Germinal center (tissue), 1 donor: ENCODE measurements around the gene TPM4.
"Not testable (repeated sequence)": the region's sequence is repeated elsewhere in the genome, so short reads cannot be mapped to it uniquely, and the experiment has no call there.

Experiments
- DNase-seq: peaks from one replicate; pipeline ENCODE4 v3.0.0; 2012; ENCODE audit warnings: mixed read lengths, low spot score

TPM4 gene

DNA sequence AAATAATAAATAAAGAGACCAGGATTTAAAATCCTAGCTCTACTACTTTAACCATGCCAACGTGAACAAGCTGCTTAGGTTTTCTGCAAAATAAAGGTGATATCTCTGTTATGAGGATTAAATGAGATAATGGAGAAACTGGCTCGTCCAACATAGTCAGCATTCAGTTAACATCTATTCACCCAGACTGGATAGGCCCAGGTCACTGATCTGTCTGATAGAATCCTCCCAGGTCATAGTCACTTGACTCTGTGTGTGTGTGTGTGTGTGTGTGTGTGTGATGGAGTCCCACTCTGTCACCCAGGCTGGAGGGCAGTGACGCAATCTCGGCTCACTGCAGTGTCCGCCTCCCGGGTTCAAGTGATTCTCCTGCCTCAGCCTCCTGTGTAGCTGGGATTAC is 22.5 kb downstream of the TPM4 start:
- DNase-seq, result no peak

DNA sequence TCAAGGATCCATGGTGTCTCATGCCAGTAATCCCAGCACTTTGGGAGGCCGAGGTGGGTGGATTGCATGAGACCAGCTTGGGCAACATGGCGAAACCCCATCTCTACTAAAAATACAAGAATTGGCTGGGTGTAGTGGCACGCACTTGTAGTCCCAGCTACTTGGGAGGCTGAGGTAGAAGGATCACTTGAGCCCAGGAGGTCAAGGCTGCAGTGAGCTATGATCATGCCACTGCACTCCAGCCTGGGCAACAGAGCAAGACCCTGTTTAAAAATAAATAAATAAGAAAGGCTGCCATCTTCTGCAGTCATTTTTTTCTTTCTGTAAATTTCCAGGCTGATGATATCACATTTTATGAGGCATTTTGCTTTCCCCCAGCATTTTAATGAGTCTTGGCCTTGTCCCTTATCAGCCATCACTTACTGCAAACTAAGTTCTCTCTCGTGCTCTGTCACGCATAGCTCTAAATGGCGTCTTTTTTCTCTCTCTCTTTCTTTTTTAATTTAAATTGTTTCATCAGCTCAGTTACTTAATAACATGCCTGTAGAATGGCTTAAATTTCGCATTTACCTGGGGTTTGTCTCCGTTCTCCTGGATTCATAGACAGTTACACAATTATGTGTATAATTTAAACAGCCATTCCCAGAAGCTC is 23.1 kb downstream of the TPM4 start:
- DNase-seq, result not testable (repeated sequence)

DNA sequence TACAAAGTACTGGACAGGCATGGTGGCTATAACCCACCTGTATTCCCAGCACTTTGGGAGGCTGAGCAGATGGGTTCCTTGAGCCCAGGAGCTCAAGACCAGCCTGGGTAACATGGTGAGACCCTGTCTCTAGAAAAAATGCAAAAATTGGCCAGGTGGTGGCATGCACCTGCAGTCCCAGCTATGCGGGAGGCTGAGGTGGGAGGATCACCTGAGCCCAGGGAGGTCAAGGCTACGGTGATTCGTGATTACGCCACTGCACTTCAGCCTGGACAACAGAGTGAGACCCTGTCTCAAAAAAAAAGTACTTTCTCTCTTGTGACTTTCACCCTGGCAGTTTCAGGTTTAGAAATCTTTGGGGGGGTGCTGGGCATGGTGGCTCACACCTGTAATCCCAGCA is 24.2 kb downstream of the TPM4 start:
- no peak for DNase-seq

- DNase-seq, result peak; percentile 39
Measured at GRCh38 chr19:16104722-16105121, 28.4 kb downstream of the TPM4 start.

GRCh38 chr19:16106121-16106520 is 29.8 kb downstream of the TPM4 start:
- DNase-seq, result no peak

GRCh38 chr19:16111160-16111908 is 35.0 kb downstream of the TPM4 start, which contains the start of gene RAB8A:
Gene RAB8A, plus strand, starts transcription at chr19:16111889. Its CDS starts 13 bp downstream, at chr19:16111902.
- peak; percentile 99 for DNase-seq

- no peak for DNase-seq
Measured at GRCh38 chr19:16111909-16112752, 35.8 kb downstream of the TPM4 start.

- no peak for DNase-seq
Measured at GRCh38 chr19:16112778-16113177, 36.5 kb downstream of the TPM4 start.

GRCh38 chr19:16113727-16114126 is 37.4 kb downstream of the TPM4 start:
- DNase-seq, result no peak

DNA sequence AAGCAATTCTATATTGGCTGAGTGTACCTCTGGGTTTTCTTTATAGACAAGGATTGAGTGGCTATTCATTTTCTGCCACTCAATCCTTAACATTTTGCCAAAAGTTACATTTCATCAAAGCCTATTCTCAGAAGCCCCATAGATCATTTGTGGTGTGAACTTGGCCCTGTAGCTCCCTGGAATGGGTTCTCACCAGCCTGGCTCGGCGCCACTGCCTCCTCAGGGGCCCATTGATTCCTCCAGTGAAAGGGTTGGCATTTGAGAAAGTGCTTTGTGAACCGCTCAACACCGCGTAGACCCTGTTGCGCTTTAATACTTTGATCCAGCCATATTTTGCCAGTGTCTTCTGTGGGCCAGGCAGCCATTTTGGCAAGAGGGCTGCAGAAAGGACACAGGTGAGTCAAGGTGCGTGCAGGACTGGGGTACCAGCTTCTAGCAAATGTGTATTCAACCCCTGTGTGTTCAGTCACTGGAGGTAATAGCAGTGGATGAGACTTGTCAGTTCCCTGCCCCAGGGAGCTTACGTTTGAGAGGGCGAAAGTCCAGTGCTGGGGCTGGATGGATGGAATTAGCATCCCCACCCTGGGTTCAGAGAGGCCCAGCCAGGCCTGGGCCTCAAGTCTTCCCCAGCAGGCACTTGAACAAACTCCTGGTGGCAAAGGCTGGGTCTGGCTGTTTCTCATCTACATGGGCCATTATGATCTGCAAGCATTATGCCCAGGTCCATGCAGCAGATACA is 39.2 kb downstream of the TPM4 start:
- DNase-seq, result no peak

GRCh38 chr19:16116067-16116466 is 39.8 kb downstream of the TPM4 start:
- no peak for DNase-seq

DNA sequence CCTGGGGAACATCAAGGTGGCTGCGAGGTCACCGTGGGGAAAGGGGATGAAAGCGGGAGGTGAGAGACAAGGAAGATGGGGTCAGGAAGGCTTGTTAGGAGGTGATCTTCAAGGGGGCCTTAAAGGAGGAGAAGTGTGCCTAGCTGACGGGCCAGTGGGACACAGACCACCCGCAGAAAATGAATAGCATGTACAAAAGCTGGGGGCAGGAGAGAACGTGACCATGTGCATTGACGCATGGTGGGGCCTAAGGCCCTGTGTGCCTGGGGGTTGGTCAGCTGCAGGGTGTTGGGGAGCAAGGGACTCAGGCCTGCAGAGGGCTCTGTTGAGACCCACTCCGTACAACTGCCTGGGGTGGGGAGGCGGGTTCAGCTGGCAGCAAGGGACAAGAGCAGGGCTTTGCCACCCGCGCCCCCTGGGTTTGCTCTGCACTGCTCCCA is 41.3 kb downstream of the TPM4 start:
- DNase-seq, result peak; percentile 66

DNA sequence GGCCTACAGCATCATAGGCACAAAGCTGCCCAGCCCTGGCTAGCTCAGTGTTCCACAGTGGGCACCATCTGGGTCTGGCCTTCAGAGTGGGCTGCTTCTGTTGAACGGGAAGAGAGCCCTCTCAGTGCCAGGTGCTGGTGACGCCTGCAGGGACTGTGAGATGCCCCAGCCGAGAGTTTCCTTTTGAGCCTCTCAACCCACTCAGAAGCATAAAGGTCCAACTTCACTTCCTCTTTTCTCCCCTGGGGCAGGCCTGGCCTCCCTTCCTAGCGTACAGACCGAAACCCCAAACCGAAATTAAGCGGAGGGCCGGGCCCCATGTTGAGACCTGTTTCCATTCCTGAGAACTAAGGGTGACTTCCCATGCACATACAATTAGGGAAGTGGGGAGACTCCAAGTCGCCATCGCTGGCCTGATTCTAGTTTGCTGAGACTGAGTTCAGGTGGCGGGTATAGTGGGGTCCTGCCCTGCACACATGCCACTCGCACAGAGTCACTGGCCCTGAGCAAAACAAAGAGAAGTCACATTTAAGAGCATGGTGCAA is 42.3 kb downstream of the TPM4 start:
- DNase-seq, result peak; percentile 89

DNA sequence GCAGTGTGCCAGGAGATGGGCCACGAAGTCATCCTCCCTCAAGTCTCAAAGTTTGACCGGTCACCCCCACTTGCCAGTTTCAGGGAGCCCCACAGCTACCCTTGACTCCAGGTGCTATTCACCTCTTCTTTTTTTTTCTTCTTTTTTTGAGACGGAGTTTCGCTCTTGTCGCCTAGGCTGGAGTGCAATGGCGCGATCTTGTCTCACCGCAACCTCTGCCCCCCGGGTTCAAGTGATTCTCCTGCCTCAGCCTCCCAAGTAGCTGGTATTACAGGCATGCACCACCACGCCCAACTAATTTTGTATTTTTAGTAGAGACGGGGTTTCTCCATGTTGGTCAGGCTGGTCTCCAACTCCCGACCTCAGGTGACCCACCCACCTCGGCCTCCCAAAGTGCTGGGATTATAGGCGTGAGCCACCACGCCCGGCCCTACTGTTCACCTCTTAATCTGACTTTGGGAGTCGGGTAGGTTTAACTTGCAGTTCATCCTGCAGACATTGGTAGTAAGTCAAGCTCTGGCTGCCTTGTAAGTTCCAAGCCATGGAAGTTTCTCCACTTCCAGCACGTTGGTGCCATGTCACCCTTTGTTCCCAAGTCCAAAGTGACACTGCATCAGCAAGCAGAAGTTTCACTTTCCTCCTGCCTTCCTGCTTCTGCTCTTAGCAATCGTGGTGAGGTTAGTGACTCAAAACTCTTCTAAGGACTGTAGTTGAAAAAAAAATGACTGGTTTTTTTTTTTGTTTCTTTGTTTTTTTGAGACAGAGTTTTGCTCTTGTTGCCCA is 43.0 kb downstream of the TPM4 start:
- DNase-seq, result peak; percentile 29

DNA sequence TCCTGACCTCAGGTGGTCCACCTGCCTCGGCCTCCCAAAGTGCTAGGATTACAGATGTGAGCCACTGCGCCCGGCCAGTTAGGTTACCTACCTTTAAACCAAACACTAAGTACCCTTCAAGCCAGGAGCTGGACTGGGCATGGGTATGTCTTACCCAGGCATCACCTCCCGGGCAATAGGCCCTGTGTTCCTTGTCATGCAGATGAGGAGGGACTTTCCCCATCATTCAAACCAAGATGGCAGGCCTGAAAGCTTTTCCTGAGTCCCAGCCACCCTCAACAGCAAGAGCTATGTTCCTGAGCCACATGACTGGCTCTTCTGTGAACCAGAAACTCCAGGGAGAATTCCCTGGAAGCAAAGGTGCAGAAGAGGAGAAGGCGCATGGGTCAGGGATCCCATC is 44.8 kb downstream of the TPM4 start:
- DNase-seq, result no peak

- DNase-seq, result no peak
Measured at GRCh38 chr19:16121967-16122366, 45.7 kb downstream of the TPM4 start.

- no peak for DNase-seq
Measured at GRCh38 chr19:16124953-16125352, 48.7 kb downstream of the TPM4 start.

- no peak for DNase-seq
Measured at GRCh38 chr19:16125737-16126495, 49.6 kb downstream of the TPM4 start.

GRCh38 chr19:16127080-16127479 is 50.8 kb downstream of the TPM4 start:
- no peak for DNase-seq

DNA sequence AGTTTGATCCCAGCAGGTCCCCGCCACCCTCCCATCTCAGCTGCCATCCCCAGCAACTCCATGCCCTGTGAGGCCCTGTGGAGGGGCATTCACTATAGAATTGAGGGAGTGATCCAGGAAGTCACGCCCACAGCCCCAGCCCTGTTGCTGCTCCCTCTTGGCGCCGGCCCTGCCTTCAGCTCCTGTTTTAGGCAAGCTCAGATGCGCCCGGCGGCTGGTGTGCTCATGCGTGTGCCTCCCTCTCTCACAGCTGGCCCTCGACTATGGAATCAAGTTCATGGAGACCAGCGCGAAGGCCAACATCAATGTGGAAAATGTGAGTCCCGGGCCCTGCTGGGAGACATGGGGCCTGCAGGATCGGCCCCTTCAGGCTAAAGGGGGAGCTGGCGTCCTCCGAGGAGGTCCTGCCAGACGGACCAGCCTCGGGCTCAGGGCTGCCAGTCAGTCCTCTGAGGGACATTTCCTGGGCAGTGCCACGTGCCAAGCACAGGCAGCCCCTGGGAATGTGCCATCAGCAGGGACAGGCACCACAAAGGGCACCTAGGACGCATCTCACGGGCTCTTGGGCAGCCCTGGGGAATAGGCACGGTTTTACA is 51.6 kb downstream of the TPM4 start:
- DNase-seq, result no peak
